ENCODE results near the gene FZR1. TPM values are rescaled to one million over a fixed set of nuclear protein-coding genes. Genes with fewer than 3 reads are reported as not detected.

FZR1 gene
- total and polyA plus RNA-seq, 2 of the 13 experiments (the other 11 are each of a cell fraction or from before 2014, with no cell fraction given) = 29.0 to 30.8 TPM

DNA sequence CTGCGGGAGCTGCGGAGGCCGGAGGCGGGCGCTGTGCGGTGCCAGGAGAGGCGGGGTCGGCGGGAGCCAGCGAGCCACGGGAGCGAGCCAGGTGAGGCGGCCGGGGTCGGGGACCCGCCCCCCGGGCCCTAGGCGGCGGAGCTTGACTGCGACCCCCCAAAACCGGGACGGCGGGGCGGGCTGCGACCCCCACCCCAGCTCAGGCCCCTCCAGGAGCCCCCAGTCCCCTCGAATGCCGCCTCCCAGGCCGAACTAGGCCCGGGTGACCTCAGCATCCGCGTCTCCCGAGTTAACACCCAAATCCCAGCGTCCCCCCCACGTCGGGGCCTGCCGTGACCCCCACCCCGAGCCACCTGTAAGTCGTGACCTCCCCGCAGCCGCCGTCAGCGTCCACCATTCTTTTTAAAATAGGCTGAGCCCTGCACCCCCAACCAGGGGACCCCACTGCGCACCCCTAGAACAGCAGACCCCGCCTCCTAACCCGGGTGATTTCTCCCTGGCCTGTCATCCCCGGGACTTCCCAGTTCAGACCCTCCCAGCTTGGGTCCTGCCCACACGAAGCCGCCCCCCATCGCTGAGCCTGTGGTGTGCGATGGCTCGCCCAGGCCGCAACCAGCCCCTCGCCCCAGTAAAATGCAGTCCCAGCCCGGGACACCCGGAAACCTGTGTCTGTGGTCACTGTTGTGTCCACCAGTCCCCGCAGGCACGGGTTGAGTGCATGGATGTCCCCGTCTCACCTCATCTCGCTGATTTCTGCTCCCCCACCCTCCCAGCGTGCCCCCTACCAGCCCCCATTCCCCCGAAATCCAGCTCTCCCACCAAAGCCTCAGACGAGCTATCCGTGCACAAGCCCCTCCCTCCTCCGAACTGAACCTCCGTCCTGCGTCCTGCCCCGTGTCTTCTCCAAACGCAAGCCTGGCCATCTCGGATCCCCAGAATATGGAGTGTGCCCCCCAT is 551 bp downstream of the FZR1 start (continued):
- no peak for TF ChIP-seq KMT2B (CRISPR knock-in tag; IDR thresholded peaks at IDR 0.05)
- no peak for TF ChIP-seq TRIM24 (CRISPR knock-in tag; IDR thresholded peaks at IDR 0.05)
- no peak for TF ChIP-seq MTA1 (CRISPR knock-in tag; IDR thresholded peaks at IDR 0.05; ENCODE audit: borderline replicate concordance)
- no peak for TF ChIP-seq GATAD1 (CRISPR knock-in tag; IDR thresholded peaks at IDR 0.05)
- TF ChIP-seq HOXA3 (CRISPR knock-in tag; IDR thresholded peaks at IDR 0.05) = no peak
- no peak for TF ChIP-seq ZFP36L2 (CRISPR knock-in tag; IDR thresholded peaks at IDR 0.05)
- TF ChIP-seq ZNF180 (CRISPR knock-in tag; IDR thresholded peaks at IDR 0.05; ENCODE audit: borderline replicate concordance, low read depth) = no peak
- no peak for TF ChIP-seq ZNF569 (CRISPR knock-in tag; IDR thresholded peaks at IDR 0.05; ENCODE audit: borderline replicate concordance)
- TF ChIP-seq, protein P1, sequence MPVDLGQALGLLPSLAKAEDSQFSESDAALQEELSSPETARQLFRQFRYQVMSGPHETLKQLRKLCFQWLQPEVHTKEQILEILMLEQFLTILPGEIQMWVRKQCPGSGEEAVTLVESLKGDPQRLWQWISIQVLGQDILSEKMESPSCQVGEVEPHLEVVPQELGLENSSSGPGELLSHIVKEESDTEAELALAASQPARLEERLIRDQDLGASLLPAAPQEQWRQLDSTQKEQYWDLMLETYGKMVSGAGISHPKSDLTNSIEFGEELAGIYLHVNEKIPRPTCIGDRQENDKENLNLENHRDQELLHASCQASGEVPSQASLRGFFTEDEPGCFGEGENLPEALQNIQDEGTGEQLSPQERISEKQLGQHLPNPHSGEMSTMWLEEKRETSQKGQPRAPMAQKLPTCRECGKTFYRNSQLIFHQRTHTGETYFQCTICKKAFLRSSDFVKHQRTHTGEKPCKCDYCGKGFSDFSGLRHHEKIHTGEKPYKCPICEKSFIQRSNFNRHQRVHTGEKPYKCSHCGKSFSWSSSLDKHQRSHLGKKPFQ (CRISPR knock-in tag; IDR thresholded peaks at IDR 0.05; ENCODE audit: insufficient replicate concordance) = no peak
- TF ChIP-seq PHF20 (CRISPR knock-in tag; IDR thresholded peaks at IDR 0.05) = no peak
- TF ChIP-seq ZNF7 (CRISPR knock-in tag; IDR thresholded peaks at IDR 0.05) = no peak
- no peak for TF ChIP-seq SIN3B (IDR thresholded peaks at IDR 0.05; ENCODE audit: low read length)
- no peak; the same call in 1 of the 2 replicates for TF ChIP-seq SIN3A (IDR thresholded peaks at IDR 0.05; ENCODE audit: borderline replicate concordance, low read depth, low read length)
- TF ChIP-seq ONECUT2 (CRISPR knock-in tag; IDR thresholded peaks at IDR 0.05) = no peak
- no peak for TF ChIP-seq ZNF326 (CRISPR knock-in tag; IDR thresholded peaks at IDR 0.05; ENCODE audit: borderline replicate concordance)
- no peak for TF ChIP-seq ZNF12 (CRISPR knock-in tag; IDR thresholded peaks at IDR 0.05)
- no peak for TF ChIP-seq KAT8 (CRISPR knock-in tag; IDR thresholded peaks at IDR 0.05)
- TF ChIP-seq, protein P2, sequence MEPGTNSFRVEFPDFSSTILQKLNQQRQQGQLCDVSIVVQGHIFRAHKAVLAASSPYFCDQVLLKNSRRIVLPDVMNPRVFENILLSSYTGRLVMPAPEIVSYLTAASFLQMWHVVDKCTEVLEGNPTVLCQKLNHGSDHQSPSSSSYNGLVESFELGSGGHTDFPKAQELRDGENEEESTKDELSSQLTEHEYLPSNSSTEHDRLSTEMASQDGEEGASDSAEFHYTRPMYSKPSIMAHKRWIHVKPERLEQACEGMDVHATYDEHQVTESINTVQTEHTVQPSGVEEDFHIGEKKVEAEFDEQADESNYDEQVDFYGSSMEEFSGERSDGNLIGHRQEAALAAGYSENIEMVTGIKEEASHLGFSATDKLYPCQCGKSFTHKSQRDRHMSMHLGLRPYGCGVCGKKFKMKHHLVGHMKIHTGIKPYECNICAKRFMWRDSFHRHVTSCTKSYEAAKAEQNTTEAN (CRISPR knock-in tag; conservative IDR thresholded peaks at IDR 0.05) = peak; percentile 37; the same call in 1 of the 2 replicates
- TF ChIP-seq TCF12 (IDR thresholded peaks at IDR 0.05) = no peak
- TF ChIP-seq TCF12 (CRISPR knock-in tag; IDR thresholded peaks at IDR 0.05) = no peak
- no peak for TF ChIP-seq ZNF510 (CRISPR knock-in tag; IDR thresholded peaks at IDR 0.05; ENCODE audit: low read depth)
- TF ChIP-seq REXO4 (CRISPR knock-in tag; IDR thresholded peaks at IDR 0.05; ENCODE audit: borderline replicate concordance) = no peak
- no peak for TF ChIP-seq ZNF746 (CRISPR knock-in tag; IDR thresholded peaks at IDR 0.05)
- TF ChIP-seq, protein P3, sequence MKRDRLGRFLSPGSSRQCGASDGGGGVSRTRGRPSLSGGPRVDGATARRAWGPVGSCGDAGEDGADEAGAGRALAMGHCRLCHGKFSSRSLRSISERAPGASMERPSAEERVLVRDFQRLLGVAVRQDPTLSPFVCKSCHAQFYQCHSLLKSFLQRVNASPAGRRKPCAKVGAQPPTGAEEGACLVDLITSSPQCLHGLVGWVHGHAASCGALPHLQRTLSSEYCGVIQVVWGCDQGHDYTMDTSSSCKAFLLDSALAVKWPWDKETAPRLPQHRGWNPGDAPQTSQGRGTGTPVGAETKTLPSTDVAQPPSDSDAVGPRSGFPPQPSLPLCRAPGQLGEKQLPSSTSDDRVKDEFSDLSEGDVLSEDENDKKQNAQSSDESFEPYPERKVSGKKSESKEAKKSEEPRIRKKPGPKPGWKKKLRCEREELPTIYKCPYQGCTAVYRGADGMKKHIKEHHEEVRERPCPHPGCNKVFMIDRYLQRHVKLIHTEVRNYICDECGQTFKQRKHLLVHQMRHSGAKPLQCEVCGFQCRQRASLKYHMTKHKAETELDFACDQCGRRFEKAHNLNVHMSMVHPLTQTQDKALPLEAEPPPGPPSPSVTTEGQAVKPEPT (CRISPR knock-in tag; IDR thresholded peaks at IDR 0.05; ENCODE audit: low read depth) = no peak
- no peak for TF ChIP-seq ZKSCAN8 (CRISPR knock-in tag; IDR thresholded peaks at IDR 0.05; ENCODE audit: borderline replicate concordance)
- TF ChIP-seq, protein P4, sequence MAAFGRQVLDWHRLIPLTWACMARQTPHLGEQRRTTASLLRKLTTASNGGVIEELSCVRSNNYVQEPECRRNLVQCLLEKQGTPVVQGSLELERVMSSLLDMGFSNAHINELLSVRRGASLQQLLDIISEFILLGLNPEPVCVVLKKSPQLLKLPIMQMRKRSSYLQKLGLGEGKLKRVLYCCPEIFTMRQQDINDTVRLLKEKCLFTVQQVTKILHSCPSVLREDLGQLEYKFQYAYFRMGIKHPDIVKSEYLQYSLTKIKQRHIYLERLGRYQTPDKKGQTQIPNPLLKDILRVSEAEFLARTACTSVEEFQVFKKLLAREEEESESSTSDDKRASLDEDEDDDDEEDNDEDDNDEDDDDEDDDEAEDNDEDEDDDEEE (CRISPR knock-in tag; IDR thresholded peaks at IDR 0.05) = 0 out of 2 replicates have a peak, but pooled peaks have one; percentile 12

All from HepG2 (cell line).